ENCODE results near the gene COL6A3.

- TF ChIP-seq CTCF (IDR thresholded peaks at IDR 0.05 in 2 of 3, conservative IDR thresholded peaks at IDR 0.05 in 1 of 3; ENCODE audit: borderline replicate concordance in 1 of 3, insufficient read depth in 1 of 3, low read depth in 2 of 3, low read length in 2 of 3): no peak
- TF ChIP-seq MAX (IDR thresholded peaks at IDR 0.05): no peak
- no peak for TF ChIP-seq ZFX (IDR thresholded peaks at IDR 0.05)
- TF ChIP-seq POLR2A (IDR thresholded peaks at IDR 0.05; ENCODE audit: borderline replicate concordance, extremely low read depth, insufficient read depth, insufficient read length): no peak
- TF ChIP-seq SIN3A (IDR thresholded peaks at IDR 0.05; ENCODE audit: low read depth): no peak
- no peak for TF ChIP-seq RAD21 (IDR thresholded peaks at IDR 0.05; ENCODE audit: low read depth)
- no peak for TF ChIP-seq POLR2AphosphoS5 (IDR thresholded peaks at IDR 0.05; ENCODE audit: low read depth, low read length)
- no peak for TF ChIP-seq ZBTB33 (IDR thresholded peaks at IDR 0.05; ENCODE audit: extremely low read depth, insufficient replicate concordance, low read length)
- no peak for TF ChIP-seq EZH2phosphoT487 (IDR thresholded peaks at IDR 0.05; ENCODE audit: borderline replicate concordance)
Measured at GRCh38 chr2:237319086-237319820, 94.7 kb downstream of the COL6A3 start.
